Measurements from ENCODE around the gene RASGRF1. TPM values are rescaled to one million over a fixed set of nuclear protein-coding genes. Genes with fewer than 3 reads are reported as not detected.
"Not testable (repeated sequence)": the region's sequence is repeated elsewhere in the genome, so short reads cannot be mapped to it uniquely, and the experiment has no call there.

Gene RASGRF1
- total RNA-seq, 4 donors from 2014 or later, result 5.4 to 73.4 TPM; not detected in 2

DNA sequence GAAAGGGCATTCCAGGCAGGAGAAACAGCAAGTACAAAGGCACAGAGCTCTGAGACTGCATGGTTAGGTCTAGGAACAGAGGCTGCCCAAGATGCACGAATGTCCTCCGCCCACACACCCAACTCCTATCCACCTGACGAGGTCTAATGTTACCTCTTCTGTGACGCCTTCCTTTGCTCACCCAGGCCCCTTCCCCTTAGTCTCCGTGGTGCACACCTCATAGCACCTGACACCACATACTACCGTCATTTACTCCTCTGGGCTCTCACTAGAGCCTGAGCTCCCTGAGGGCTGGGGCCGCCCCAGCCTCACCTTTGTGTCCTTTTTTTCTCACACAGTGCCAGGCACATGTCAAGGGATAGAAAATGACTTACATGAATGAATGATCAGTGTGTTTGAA, 31.0 kb upstream of the RASGRF1 start:
- no peak for TF ChIP-seq POLR2A (IDR thresholded peaks at IDR 0.05)

DNA sequence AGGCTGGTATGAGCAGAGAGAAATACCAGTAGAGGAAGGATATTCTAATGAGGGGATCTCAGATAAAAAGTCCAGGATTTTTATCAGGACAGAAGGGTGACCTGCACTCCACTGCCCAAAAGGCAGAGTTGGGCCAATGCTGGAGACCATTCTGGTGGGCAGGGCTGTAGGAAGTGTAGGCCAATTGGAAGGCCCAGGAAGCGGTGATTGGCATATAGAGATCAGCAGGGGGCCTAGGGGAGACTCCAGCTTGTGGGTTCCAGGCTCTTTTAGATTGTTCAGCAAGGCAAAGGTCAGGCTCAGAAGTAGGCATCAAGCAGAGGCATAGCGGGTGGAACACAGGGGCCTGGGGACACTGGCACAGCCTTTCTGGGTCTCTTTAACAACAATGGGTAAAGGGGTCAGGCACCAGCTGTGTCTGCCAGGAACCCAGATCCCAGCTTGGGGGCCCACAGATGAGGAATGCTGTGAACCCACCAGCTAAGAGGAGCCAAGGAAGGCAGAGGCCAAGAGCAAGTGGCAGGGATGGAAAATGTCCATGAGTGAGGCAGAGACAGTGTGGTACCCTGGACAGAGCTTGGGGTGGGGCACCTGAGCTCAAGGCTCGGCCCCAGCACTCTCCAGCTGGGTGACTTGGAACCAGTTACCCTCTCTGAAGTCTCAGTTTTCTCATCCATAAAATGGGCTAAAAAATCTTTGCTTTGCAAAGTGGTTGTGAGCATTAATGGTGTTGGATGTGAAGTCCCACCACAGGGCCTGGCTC, 27.0 kb upstream of the RASGRF1 start:
- TF ChIP-seq POLR2A (IDR thresholded peaks at IDR 0.05), result no peak
- TF ChIP-seq, protein P1, sequence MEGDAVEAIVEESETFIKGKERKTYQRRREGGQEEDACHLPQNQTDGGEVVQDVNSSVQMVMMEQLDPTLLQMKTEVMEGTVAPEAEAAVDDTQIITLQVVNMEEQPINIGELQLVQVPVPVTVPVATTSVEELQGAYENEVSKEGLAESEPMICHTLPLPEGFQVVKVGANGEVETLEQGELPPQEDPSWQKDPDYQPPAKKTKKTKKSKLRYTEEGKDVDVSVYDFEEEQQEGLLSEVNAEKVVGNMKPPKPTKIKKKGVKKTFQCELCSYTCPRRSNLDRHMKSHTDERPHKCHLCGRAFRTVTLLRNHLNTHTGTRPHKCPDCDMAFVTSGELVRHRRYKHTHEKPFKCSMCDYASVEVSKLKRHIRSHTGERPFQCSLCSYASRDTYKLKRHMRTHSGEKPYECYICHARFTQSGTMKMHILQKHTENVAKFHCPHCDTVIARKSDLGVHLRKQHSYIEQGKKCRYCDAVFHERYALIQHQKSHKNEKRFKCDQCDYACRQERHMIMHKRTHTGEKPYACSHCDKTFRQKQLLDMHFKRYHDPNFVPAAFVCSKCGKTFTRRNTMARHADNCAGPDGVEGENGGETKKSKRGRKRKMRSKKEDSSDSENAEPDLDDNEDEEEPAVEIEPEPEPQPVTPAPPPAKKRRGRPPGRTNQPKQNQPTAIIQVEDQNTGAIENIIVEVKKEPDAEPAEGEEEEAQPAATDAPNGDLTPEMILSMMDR (IDR thresholded peaks at IDR 0.05), result no peak
- no peak for DNase-seq
- Histone ChIP-seq H3K4me3 (no peak overlapping the region), H3K4me1 (no peaks in the 10 kb centered on the region), H3K36me3 (no peaks in the 10 kb centered on the region), H3K27me3 (no peaks in the 10 kb centered on the region), H3K9me3 (no peaks in the 10 kb centered on the region), H3K27ac (no peak overlapping the region)

More for the DNA sequence above, 31.0 kb upstream of the RASGRF1 start:
- Histone ChIP-seq H3K4me1 (no peaks in the 10 kb centered on the region), H3K9me3 (no peaks in the 10 kb centered on the region), H3K27ac (no peak overlapping the region), H3K4me3 (no peak overlapping the region), H3K36me3 (no peaks in the 10 kb centered on the region), H3K27me3 (no peaks in the 10 kb centered on the region)
- DNase-seq, result no peak

DNA sequence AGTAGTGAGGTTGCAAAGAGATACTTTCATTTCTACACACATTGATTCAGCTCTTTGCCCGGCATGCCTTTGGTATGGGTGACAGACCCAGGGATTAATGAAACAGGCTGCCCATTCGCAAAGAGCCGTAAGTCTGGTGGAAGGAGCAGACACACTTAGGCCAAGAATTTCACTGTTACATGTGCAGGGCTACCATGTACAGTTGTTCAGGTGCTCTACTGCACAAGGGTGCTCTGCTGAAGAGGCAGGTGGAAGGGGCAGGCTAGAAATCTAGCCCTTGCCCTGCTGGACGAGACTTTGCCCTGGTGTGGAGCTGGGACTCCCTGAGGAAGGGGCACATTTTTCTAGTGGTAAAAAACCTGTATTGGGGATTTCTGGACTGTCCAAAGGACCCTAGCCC, 26.2 kb upstream of the RASGRF1 start:
- H3K4me1 ChIP-seq, result no peaks in the 10 kb centered on the region
- TF ChIP-seq, protein P1 (IDR thresholded peaks at IDR 0.05), result no peak
- TF ChIP-seq POLR2A (IDR thresholded peaks at IDR 0.05), result no peak
- H3K27me3 ChIP-seq, result no peaks in the 10 kb centered on the region
- DNase-seq, result no peak
- H3K9me3 ChIP-seq, result no peaks in the 10 kb centered on the region
- no peak overlapping the region for H3K27ac ChIP-seq
- H3K36me3 ChIP-seq, result no peaks in the 10 kb centered on the region
- H3K4me3 ChIP-seq, result no peak overlapping the region

DNA sequence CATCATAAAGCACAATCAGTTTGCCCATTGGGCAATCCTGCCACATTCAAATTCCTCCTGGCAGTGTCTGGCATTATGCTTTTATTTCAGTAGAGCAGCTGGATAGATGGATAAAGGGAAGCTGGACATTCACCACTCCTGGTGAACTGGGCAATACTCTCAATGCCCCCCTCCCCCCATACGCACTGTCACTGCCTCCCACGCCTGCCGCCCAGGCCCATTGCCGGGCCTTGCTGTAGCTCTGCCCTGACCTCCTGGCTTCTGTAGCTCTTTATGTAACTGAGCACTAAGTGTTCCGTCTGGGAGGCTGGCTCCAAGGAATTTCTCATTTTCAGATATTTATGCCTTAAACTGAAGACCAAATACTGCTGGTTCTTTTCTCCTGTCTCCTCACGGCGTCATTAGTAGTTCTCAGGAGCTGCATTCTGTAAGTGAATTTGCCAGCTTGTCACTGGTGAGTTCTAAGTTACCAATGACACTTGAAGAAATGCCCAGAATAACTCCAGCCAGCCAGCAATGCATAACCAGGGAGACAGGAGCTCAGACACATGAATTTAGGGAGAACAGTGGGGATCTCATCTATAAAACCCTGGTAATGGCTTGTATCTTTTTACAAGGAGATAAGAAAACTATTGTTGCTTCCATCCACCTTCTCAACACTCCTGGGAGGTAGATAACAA, 25.5 kb upstream of the RASGRF1 start:
- H3K9me3 ChIP-seq, result no peaks in the 10 kb centered on the region
- DNase-seq, result no peak
- no peaks in the 10 kb centered on the region for H3K4me1 ChIP-seq
- no peak overlapping the region for H3K27ac ChIP-seq
- H3K4me3 ChIP-seq, result no peak overlapping the region
- H3K27me3 ChIP-seq, result no peaks in the 10 kb centered on the region
- no peak for TF ChIP-seq POLR2A (IDR thresholded peaks at IDR 0.05)
- TF ChIP-seq, protein P1 (IDR thresholded peaks at IDR 0.05), result no peak
- no peaks in the 10 kb centered on the region for H3K36me3 ChIP-seq

DNA sequence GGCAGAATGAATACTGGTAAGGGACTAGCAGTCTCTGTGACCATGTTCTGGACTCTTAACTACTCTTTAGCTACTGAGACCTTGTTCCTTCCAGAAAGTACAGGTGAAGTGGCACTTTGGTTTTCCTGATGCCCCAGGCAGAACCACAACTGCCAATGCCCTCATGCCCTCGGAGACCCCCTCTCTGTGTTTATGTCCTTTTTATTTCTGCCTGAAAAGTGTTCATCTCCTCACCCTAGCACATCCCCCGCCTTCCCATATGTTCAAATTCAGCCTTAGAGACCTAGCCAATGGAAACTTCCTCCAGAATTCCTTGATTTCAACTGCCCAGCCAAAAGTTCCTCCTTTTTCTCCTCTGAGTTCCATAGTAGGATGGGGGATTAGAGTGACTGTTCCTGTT, 23.3 kb upstream of the RASGRF1 start:
- TF ChIP-seq, protein P1 (IDR thresholded peaks at IDR 0.05), result no peak
- no peak for TF ChIP-seq POLR2A (IDR thresholded peaks at IDR 0.05)
- no peak for DNase-seq
- Histone ChIP-seq H3K9me3 (no peaks in the 10 kb centered on the region), H3K4me1 (no peaks in the 10 kb centered on the region), H3K27ac (no peak overlapping the region), H3K36me3 (no peaks in the 10 kb centered on the region), H3K4me3 (no peak overlapping the region), H3K27me3 (no peaks in the 10 kb centered on the region)

DNA sequence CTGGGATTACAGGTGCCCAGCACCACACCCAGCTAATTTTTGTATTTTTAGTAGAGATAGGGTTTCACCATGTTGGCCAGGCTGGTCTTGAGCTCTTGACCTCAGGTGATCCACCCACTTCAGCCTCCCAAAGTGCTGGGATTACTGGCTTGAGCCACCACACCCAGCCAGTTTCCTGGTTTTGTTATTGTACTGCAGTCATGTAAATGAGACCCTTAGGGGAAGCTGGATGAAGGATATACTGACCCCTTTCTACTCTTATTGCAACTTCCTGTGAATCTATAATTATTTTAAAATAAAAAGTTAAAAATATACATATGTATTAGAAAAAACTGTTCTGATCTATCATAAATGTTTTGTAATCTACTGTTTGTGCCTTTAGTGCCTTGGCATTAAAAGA, 20.8 kb upstream of the RASGRF1 start:
- not testable (repeated sequence) for H3K4me1 ChIP-seq, H3K27ac ChIP-seq, H3K36me3 ChIP-seq, H3K9me3 ChIP-seq, H3K27me3 ChIP-seq, H3K4me3 ChIP-seq, DNase-seq
